OCI-M2 (cell line): Measurements from ENCODE around the gene ZBTB47.

Experiments used
- DNase-seq: peaks from one replicate; lab custom pipeline; 2025; ENCODE audit not compliant: unreplicated experiment; lab: John Stamatoyannopoulos, UW

ZBTB47 gene

GRCh38 chr3:42684632-42685362 is 31.3 kb downstream of the ZBTB47 start:
- DNase-seq: no peak

GRCh38 chr3:42685363-42685881 is 31.9 kb downstream of the ZBTB47 start, which contains the start of gene KLHL40:
Gene KLHL40 (plus strand): TSS chr3:42685537. CDS start chr3:42685619, 82 bp downstream.
- no peak for DNase-seq

GRCh38 chr3:42685891-42686820 is 32.7 kb downstream of the ZBTB47 start:
- no peak for DNase-seq

GRCh38 chr3:42686832-42687650 is 33.5 kb downstream of the ZBTB47 start:
- DNase-seq: no peak

GRCh38 chr3:42688016-42688415 is 34.5 kb downstream of the ZBTB47 start:
- DNase-seq: no peak

GRCh38 chr3:42688487-42689420 is 35.3 kb downstream of the ZBTB47 start:
- DNase-seq: no peak

- DNase-seq: no peak
These were observed 36.0 kb downstream of the ZBTB47 start for GRCh38 chr3:42689421-42690014.

- DNase-seq: no peak
These were observed 36.7 kb downstream of the ZBTB47 start for GRCh38 chr3:42690191-42690590.

- DNase-seq: no peak
These were observed 37.5 kb downstream of the ZBTB47 start for GRCh38 chr3:42690766-42691680.

- DNase-seq: no peak
These were observed 38.5 kb downstream of the ZBTB47 start for GRCh38 chr3:42691816-42692666.

GRCh38 chr3:42692667-42693529 is 39.4 kb downstream of the ZBTB47 start:
- DNase-seq: no peak

GRCh38 chr3:42693530-42693930 is 40.0 kb downstream of the ZBTB47 start:
- no peak for DNase-seq

- DNase-seq: no peak
These were observed 40.9 kb downstream of the ZBTB47 start for GRCh38 chr3:42694366-42694765.

GRCh38 chr3:42696356-42697288 is 43.1 kb downstream of the ZBTB47 start:
- DNase-seq: no peak

- no peak for DNase-seq
These were observed 44.0 kb downstream of the ZBTB47 start for GRCh38 chr3:42697289-42698051.
